Colon (tissue), 2 donors: Measurements from ENCODE around the gene PI4K2A.

Source experiments
- FAIRE-seq: peaks from 2 replicates; lab custom pipeline; 2012; peaks lifted over from hg19 to GRCh38; lab: Jason Lieb, UNC
- donor health status: control.
- donor health status: control.

The PI4K2A gene

DNA sequence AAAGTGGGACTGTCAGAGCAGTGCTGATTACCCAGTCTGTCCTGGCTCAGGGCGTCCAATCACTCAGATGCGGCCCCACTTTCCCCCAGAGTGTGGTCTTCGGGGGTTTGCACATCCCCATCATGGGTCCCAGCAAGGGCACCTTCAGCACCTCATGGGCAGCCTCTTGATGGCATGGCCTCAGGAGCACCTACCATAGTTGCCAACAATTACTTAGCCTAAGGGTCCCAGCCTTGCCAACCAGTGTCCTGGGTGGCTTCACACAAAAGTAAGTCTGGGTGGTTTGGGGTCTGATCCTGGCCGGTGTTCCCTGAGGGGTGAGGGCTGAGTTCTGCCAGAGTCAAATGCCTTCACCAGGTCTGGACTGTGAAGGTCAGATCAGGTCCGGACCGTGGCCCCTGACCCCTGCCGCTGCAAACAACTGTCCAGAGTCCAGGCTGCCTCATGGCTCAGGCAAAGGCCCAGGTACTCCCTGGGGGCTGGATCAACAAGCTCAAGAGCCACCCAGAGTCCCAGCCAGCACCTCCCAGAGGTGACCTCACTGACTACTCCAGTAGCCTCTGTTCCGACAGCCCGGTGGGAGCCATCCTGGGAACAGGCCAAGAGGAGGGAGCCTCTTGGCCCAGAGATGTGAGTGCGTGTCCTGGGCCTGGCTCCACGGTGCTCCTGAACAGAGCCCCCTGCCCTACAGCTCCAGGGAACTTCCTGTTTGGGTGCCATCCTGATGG, 66.8 kb downstream of the PI4K2A start:
- no peak for FAIRE-seq

GRCh38 chr10:97708167-97708566, 67.7 kb downstream of the PI4K2A start:
- no peak for FAIRE-seq

DNA sequence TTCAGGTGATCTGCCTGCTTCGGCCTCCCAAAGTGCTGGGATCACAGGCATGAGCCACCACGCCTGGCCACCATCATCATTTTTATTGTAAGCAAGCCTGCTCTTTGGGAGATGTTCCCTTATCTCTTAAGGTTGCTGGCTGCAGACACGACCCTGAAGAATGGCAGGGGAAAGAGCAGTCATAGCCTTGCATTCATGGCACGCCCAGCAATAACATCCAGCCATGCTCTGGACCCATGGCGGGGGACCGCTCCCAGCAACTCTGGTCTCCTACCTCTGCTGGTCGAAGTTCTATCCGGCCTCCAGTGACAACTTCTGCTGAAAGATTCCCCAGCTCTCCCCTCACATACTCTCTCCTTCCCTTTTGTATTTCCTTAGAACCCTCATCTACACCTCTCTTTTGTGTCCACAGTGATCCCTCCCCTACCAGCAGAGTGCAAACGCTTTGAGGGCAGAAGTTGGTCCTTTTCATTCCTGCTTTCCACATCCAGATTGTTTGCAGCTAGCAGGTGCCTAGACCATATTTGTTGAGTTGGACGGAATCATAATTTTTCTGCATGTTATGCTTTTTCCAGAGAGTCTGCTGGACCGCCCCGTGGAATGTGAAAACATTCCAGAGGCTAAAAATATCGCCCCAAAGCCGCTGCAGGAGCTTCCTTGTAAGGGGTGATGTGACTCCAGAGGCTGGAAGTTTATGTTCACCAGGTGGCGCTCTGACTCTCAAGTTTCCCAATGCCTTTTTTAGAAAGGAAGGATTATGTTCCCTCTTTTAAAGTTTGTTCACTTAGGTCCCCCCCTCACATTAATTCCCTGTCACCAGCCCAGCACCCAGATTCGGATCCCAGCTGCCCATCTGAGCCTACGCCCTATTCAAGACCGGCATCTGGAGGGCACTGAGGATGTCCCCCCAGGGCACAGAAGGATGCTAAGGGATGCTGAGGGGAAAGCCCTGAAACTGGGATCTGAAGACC, 68.8 kb downstream of the PI4K2A start:
- no peak for FAIRE-seq

- no peak for FAIRE-seq
These were observed 71.4 kb downstream of the PI4K2A start for GRCh38 chr10:97711640-97712572.

- no peak for FAIRE-seq
These were observed 72.9 kb downstream of the PI4K2A start, which contains the start of gene MARVELD1 for GRCh38 chr10:97713339-97713825. TSS of gene MARVELD1 (plus strand) at chr10:97713730. CDS start at chr10:97713877, 147 bp downstream.

DNA sequence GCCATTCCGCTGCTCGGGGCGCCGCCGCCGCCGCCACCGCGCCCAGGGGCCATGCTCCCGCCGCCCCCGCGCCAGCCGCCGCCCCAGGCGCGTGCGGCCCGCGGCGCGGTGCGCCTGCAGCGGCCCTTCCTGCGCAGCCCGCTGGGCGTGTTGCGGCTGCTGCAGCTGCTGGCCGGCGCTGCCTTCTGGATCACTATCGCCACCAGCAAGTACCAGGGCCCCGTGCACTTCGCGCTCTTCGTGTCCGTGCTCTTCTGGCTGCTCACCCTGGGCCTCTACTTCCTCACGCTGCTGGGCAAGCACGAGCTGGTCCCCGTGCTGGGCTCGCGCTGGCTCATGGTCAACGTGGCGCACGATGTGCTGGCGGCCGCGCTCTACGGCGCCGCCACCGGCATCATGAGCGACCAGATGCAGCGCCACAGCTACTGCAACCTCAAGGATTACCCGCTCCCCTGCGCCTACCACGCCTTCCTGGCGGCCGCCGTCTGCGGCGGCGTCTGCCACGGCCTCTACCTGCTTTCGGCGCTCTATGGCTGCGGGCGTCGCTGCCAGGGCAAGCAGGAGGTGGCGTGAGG, 73.4 kb downstream of the PI4K2A start:
- FAIRE-seq = no peak

GRCh38 chr10:97714401-97715258, 74.2 kb downstream of the PI4K2A start:
- no peak for FAIRE-seq

GRCh38 chr10:97715259-97715874, 74.9 kb downstream of the PI4K2A start:
- FAIRE-seq = no peak

- FAIRE-seq = no peak
These were observed 77.2 kb downstream of the PI4K2A start for GRCh38 chr10:97717627-97718026.

DNA sequence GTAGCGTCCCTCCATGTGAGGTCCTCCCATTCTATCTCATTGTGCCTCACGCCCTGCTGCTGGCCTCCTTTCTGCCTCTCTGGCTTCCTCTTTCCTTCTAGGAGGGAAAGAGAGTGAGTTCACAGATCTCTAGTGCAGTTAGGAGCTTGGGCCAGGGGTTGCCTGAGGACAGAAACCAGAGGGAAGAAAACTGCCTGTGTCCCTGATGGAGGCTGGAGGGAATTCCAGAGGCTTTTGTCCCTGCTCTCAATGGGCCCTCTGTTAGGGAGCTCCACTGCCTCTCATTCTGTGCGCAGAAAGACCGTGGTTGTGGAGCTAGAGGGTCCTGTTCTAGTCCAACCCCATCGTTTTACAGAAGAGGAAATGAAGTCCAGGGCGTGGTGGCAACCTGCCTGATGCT, 77.7 kb downstream of the PI4K2A start:
- no peak for FAIRE-seq

DNA sequence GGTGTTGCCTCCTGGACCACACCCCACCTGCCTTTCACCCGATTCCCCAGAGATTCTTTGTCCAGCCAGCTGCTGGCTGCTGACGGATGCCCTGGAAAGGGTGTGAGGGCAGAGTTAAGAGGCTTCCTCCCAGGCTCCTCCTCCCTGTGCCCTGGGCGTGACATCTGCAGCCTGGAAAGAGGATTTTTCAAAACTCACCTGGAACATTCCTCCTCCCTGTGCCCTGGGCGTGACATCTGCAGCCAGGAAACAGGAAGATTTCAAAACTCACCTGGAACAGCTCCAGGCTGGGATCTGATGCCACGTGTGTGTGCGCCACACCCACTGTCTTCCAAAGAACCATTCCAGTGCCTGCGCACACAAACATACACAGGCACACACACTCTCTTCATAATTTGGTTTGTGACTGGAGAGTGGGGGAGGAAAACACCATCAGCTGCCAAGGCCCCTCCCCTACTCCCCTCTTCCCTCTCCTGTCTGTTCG, 78.2 kb downstream of the PI4K2A start:
- FAIRE-seq = peak; percentile 73

DNA sequence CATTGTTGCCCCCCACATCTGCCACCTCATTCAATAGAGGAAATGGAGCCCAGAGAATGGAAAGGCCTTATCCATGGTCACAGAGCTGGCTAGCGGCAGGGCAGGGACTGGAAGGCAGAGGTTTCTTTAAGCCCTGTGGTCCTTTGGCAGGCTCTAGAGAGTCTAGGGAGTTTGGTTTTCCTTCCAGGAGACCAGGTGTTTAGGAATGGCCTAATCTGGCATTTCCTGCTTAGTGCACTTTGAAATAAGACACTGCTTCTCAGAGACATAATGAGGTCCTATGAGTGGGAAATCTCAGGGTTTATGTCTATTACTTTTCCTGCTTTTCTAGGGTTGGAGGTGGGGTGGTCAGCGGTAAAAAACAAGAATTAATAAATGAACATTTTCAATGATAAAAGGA, 79.1 kb downstream of the PI4K2A start:
- no peak for FAIRE-seq

- FAIRE-seq = peak; percentile 90
These were observed 81.7 kb downstream of the PI4K2A start for GRCh38 chr10:97721871-97722780.

DNA sequence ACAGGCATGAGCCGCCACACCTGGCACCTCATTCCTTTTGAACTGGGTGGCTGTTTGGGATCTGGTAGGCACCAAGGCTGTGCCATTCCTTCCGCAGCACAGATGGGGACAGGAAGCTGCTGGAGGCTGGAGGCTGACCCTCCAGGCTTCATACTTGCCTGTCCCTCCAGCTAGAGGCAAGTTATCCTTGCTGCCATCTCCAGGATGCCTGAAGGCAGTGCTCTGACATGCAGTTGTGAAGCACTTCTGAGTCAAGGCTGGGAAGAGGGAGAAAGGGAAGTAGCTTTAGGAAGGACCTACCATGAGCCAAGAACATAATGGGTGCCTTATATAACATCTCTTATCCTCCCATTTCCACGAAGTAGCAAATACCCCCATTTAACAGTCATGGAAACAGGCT, 82.5 kb downstream of the PI4K2A start:
- FAIRE-seq = no peak

GRCh38 chr10:97724341-97724941, 84.0 kb downstream of the PI4K2A start:
- FAIRE-seq = no peak
